ENCODE data around the gene SLC48A1. TPM values are rescaled to one million over a fixed set of nuclear protein-coding genes. Genes with fewer than 3 reads are reported as not detected.
"Not testable (repeated sequence)": the region's sequence is repeated elsewhere in the genome, so short reads cannot be mapped to it uniquely, and the experiment has no call there.

SLC48A1 gene
- total RNA-seq, 1 donor from 2014 or later: 13.0 TPM

DNA sequence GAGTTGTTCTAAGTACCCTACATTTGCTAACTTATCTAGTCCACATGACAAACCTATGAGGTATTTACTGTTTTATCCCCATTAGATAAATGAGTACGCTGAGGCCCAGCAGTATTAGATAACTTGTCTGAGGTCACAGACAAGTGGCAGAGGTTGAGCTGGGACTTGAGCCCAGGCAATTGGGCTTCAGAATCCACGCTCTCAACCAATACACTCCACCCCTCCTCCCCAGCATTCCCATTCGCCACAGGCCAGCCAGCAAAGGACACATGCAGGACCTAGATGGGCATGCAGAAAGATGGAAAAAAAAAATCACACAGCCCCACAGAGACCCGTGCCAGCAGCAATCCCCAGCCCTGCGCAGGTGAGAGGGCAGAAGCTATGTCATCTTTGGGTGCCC is 34.3 kb downstream of the SLC48A1 start:
- no peaks in the 10 kb centered on the region for H3K9me3 Mint-ChIP-seq
- no peak overlapping the region for H3K4me3 Mint-ChIP-seq
- DNase-seq (ENCODE audit: low read depth, low spot score): no peak
- peaks cover 70% of the 10 kb centered on the region for H3K4me1 Mint-ChIP-seq
- H3K27ac Mint-ChIP-seq (ENCODE audit: unreplicated experiment): no peak overlapping the region
- TF ChIP-seq, protein P1, sequence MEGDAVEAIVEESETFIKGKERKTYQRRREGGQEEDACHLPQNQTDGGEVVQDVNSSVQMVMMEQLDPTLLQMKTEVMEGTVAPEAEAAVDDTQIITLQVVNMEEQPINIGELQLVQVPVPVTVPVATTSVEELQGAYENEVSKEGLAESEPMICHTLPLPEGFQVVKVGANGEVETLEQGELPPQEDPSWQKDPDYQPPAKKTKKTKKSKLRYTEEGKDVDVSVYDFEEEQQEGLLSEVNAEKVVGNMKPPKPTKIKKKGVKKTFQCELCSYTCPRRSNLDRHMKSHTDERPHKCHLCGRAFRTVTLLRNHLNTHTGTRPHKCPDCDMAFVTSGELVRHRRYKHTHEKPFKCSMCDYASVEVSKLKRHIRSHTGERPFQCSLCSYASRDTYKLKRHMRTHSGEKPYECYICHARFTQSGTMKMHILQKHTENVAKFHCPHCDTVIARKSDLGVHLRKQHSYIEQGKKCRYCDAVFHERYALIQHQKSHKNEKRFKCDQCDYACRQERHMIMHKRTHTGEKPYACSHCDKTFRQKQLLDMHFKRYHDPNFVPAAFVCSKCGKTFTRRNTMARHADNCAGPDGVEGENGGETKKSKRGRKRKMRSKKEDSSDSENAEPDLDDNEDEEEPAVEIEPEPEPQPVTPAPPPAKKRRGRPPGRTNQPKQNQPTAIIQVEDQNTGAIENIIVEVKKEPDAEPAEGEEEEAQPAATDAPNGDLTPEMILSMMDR (conservative IDR thresholded peaks at IDR 0.05): no peak
- H3K36me3 Mint-ChIP-seq (ENCODE audit: low read depth): no peaks in the 10 kb centered on the region
- no peaks in the 10 kb centered on the region for H3K27me3 Mint-ChIP-seq (ENCODE audit: low read depth)

GRCh38 chr12:47808050-47808449 is 35.0 kb downstream of the SLC48A1 start:
- Mint-ChIP-seq H3K27me3 (ENCODE audit: low read depth) (no peaks in the 10 kb centered on the region), H3K4me1 (peaks cover 67% of the 10 kb centered on the region), H3K9me3 (no peaks in the 10 kb centered on the region), H3K27ac (ENCODE audit: unreplicated experiment) (peak overlapping the region; percentile 27), H3K4me3 (peak overlapping the region; percentile 15), H3K36me3 (ENCODE audit: low read depth) (no peaks in the 10 kb centered on the region)
- DNase-seq (ENCODE audit: low read depth, low spot score): no peak
- TF ChIP-seq, protein P1 (conservative IDR thresholded peaks at IDR 0.05): no peak

- peak overlapping the region; percentile 15 for H3K4me3 Mint-ChIP-seq
- H3K27me3 Mint-ChIP-seq (ENCODE audit: low read depth): no peaks in the 10 kb centered on the region
- DNase-seq (ENCODE audit: low read depth, low spot score): no peak
- H3K27ac Mint-ChIP-seq (ENCODE audit: unreplicated experiment): peak overlapping the region; percentile 86
- H3K4me1 Mint-ChIP-seq: peaks cover 68% of the 10 kb centered on the region
- TF ChIP-seq, protein P1 (conservative IDR thresholded peaks at IDR 0.05): peak; percentile 23
- H3K36me3 Mint-ChIP-seq (ENCODE audit: low read depth): no peaks in the 10 kb centered on the region
- H3K9me3 Mint-ChIP-seq: no peaks in the 10 kb centered on the region
Observed at GRCh38 chr12:47808574-47809365, 35.7 kb downstream of the SLC48A1 start.

DNA sequence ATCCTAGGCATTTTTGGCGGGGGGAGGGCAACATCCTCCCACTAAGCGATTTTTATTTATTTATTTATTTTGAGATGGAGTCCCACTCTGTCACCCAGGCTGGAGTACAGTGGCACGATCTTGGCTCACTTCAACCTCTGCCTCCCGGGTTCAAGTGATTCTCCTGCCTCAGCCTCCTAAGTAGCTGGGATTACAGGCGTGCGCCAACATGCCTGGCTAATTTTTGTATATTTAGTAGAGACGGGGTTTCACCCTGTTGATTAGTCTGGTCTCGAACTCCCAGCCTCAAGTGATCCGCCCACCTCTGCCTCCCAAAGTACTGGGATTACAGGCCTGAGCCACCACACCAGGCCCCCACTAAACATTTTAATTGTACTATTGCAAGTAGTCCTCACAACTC is 36.5 kb downstream of the SLC48A1 start:
- DNase-seq (ENCODE audit: low read depth, low spot score); H3K27me3 Mint-ChIP-seq (ENCODE audit: low read depth); H3K36me3 Mint-ChIP-seq (ENCODE audit: low read depth); H3K4me3 Mint-ChIP-seq; H3K9me3 Mint-ChIP-seq; H3K27ac Mint-ChIP-seq (ENCODE audit: unreplicated experiment): not testable (repeated sequence)
- H3K4me1 Mint-ChIP-seq: peaks cover 69% of the 10 kb centered on the region

GRCh38 chr12:47811072-47811396 is 38.0 kb downstream of the SLC48A1 start:
- peak overlapping the region; percentile 56 for H3K4me3 Mint-ChIP-seq
- TF ChIP-seq, protein P1 (conservative IDR thresholded peaks at IDR 0.05): no peak
- no peak for DNase-seq (ENCODE audit: low read depth, low spot score)
- peaks cover 66% of the 10 kb centered on the region for H3K4me1 Mint-ChIP-seq
- no peaks in the 10 kb centered on the region for H3K9me3 Mint-ChIP-seq
- H3K27me3 Mint-ChIP-seq (ENCODE audit: low read depth): no peaks in the 10 kb centered on the region
- H3K27ac Mint-ChIP-seq (ENCODE audit: unreplicated experiment): no peak overlapping the region
- H3K36me3 Mint-ChIP-seq (ENCODE audit: low read depth): no peaks in the 10 kb centered on the region
